Gastrocnemius medialis (tissue), 4 donors: Measurements from ENCODE around the gene DDX24. TPM values are rescaled to one million over a fixed set of nuclear protein-coding genes. Genes with fewer than 3 reads are reported as not detected.

Source experiments
- ATAC-seq, 2 donors: fragments of 150-250 bp; one replicate each; pipeline ENCODE4 v1.9.1; 2016
- DNase-seq, 2 donors: peaks; one replicate each; pipeline ENCODE4 v3.0.0-alpha.2; 2019
- H3K27ac ChIP-seq, 4 donors: fragments of 200-600 bp; sonication (generic); 1 replicate in 1 of 4; 2 replicates in 3 of 4; pipeline ENCODE4 v1.5.1; 2016 to 2018; ENCODE audit warnings: mild to moderate bottlenecking in 2 of 4, moderate library complexity in 1 of 4
- H3K27me3 ChIP-seq, 3 donors: fragments of 200-600 bp; sonication (generic) in 2 of 3; 1 replicate in 1 of 3; 2 replicates in 2 of 3; pipeline versions ENCODE4 v1.5.1 to v1.6.0; 2016 to 2019; ENCODE audit warnings: mild to moderate bottlenecking in 1 of 3, moderate library complexity in 1 of 3
- H3K36me3 ChIP-seq, 2 donors: fragments of 200-600 bp; sonication (generic) in 1 of 2; one replicate each; pipeline ENCODE4 v1.5.1; 2017 to 2018
- H3K4me1 ChIP-seq, 2 donors: fragments of 200-600 bp; sonication (generic) in 1 of 2; one replicate each; pipeline ENCODE4 v1.5.1; 2016 to 2017; ENCODE audit warnings: mild to moderate bottlenecking in 2 of 2
- H3K4me3 ChIP-seq, 4 donors: fragments of 200-600 bp; sonication (generic) in 3 of 4; 1 replicate in 1 of 4; 2 replicates in 3 of 4; pipeline ENCODE4 v1.5.1; 2016 to 2019; ENCODE audit warnings: mild to moderate bottlenecking in 2 of 4
- H3K9me3 ChIP-seq, 3 donors: fragments of 200-600 bp; sonication (generic) in 2 of 3; 1 replicate in 1 of 3; 2 replicates in 2 of 3; pipeline ENCODE4 v1.5.1; 2016 to 2019
- CTCF ChIP-seq, 5 experiments: fragments of 450-650 bp in 3 of 5; fragments of 200-600 bp in 2 of 5; sonication (generic) in 2 of 5; IDR thresholded peaks in 4 of 5; conservative IDR thresholded peaks in 1 of 5; 1 replicate in 4 of 5; 2 replicates in 1 of 5; pipeline ENCODE4 v1.5.1; 2016 to 2019; ENCODE audit warnings: antibody characterized with exemption in 5 of 5, mild to moderate bottlenecking in 3 of 5, moderate library complexity in 3 of 5
- POLR2A ChIP-seq, 2 donors: fragments of 450-650 bp; IDR thresholded peaks; one replicate each; pipeline ENCODE4 v1.6.1; 2017; ENCODE audit warnings: antibody characterized with exemption in 2 of 2, mild to moderate bottlenecking in 2 of 2, moderate library complexity in 2 of 2
- in situ Hi-C, 4 donors: fragments of 200-750 bp; cut with MboI; loops; one replicate each; pipeline versions ENCODE4 v1.15.0 to v1.8.0; 2017; ENCODE audit warnings: low sequenced_read_pairs in 4 of 4
- intact Hi-C: fragments of 100-400 bp; cut with DNase I; formaldehyde crosslinking; loops from one replicate; pipeline ENCODE4 v1.15.1; 2023; ENCODE audit warnings: low total_unique reads
- total RNA-seq, 4 donors: library from RNA; depleted of rRNA; stranded (reverse); fragments of >200 nt; gene quantifications; one replicate each; pipeline versions ENCODE4 v1.1.0 to v1.2.3, GENCODE V29; 2016

The DDX24 gene
- total RNA-seq, 4 donors from 2014 or later = 106 to 200 (median 128) TPM

- ATAC-seq (no peak), DNase-seq (no peak)
- intact Hi-C loops = no loop called here
- in situ Hi-C loops = no loop called here
- Histone ChIP-seq H3K9me3 (no peaks in the 10 kb centered on the region), H3K27me3 (no peaks in the 10 kb centered on the region), H3K27ac (no peak overlapping the region), H3K4me3 (no peak overlapping the region), H3K36me3 (no peaks in the 10 kb centered on the region), H3K4me1 (peaks cover 0 to 6% of the 10 kb centered on the region in 2 donors)
- no peak for TF ChIP-seq CTCF (IDR thresholded peaks at IDR 0.05 in 4 of 5, conservative IDR thresholded peaks at IDR 0.05 in 1 of 5)
- TF ChIP-seq POLR2A (IDR thresholded peaks at IDR 0.05) = no peak
Observed at GRCh38 chr14:94031161-94031882, 49.7 kb downstream of the DDX24 start.

GRCh38 chr14:94030571-94030970 lies 50.4 kb downstream of the DDX24 start:
- intact Hi-C loops (no loop called here), in situ Hi-C loops (no loop called here)
- no peaks in the 10 kb centered on the region for H3K9me3 ChIP-seq
- H3K27ac ChIP-seq = no peak overlapping the region
- no peak overlapping the region for H3K4me3 ChIP-seq
- H3K4me1 ChIP-seq = peaks cover 0 to 6% of the 10 kb centered on the region in 2 donors
- TF ChIP-seq POLR2A (IDR thresholded peaks at IDR 0.05) = no peak
- no peak for TF ChIP-seq CTCF (IDR thresholded peaks at IDR 0.05 in 4 of 5, conservative IDR thresholded peaks at IDR 0.05 in 1 of 5)
- H3K36me3 ChIP-seq = no peaks in the 10 kb centered on the region
- ATAC-seq (no peak), DNase-seq (no peak)
- no peaks in the 10 kb centered on the region for H3K27me3 ChIP-seq

GRCh38 chr14:94029671-94030203 lies 51.3 kb downstream of the DDX24 start:
- H3K36me3 ChIP-seq = no peaks in the 10 kb centered on the region
- ATAC-seq (no peak), DNase-seq (no peak)
- H3K4me1 ChIP-seq = peaks cover 0 to 6% of the 10 kb centered on the region in 2 donors
- no peak overlapping the region for H3K4me3 ChIP-seq
- in situ Hi-C loops (no loop called here), intact Hi-C loops (no loop called here)
- no peak overlapping the region for H3K27ac ChIP-seq
- no peaks in the 10 kb centered on the region for H3K27me3 ChIP-seq
- TF ChIP-seq POLR2A (IDR thresholded peaks at IDR 0.05) (no peak), CTCF (IDR thresholded peaks at IDR 0.05 in 4 of 5, conservative IDR thresholded peaks at IDR 0.05 in 1 of 5) (no peak)
- H3K9me3 ChIP-seq = no peaks in the 10 kb centered on the region

- no peaks in the 10 kb centered on the region for H3K27me3 ChIP-seq
- no peaks in the 10 kb centered on the region for H3K9me3 ChIP-seq
- H3K4me1 ChIP-seq = peaks cover 0 to 6% of the 10 kb centered on the region in 2 donors
- in situ Hi-C loops = no loop called here
- ATAC-seq (no peak), DNase-seq (no peak)
- no peak overlapping the region for H3K4me3 ChIP-seq
- H3K36me3 ChIP-seq = no peaks in the 10 kb centered on the region
- H3K27ac ChIP-seq = no peak overlapping the region
- TF ChIP-seq POLR2A (IDR thresholded peaks at IDR 0.05) (no peak), CTCF (IDR thresholded peaks at IDR 0.05 in 4 of 5, conservative IDR thresholded peaks at IDR 0.05 in 1 of 5) (no peak)
- intact Hi-C loops = no loop called here
Observed at GRCh38 chr14:94029265-94029664, 51.7 kb downstream of the DDX24 start.
